Daoy (cell line): ENCODE data around the gene AGXT. TPM values are rescaled to one million over a fixed set of nuclear protein-coding genes. Genes with fewer than 3 reads are reported as not detected.

ENCODE experiments used
- DNase-seq: peaks from one replicate; pipeline ENCODE4 v3.0.0-alpha.2; 2015; ENCODE audit warnings: low read depth
- total RNA-seq: library from RNA; depleted of rRNA; stranded (reverse); fragments of >200 nt; shearing (Covaris generic); gene quantifications from 2 replicates; pipeline ENCODE4 v1.2.3, GENCODE V29; 2014; rRNA removed

AGXT gene
- total RNA-seq: not detected in 2 replicates

- DNase-seq: no peak
Observed at GRCh38 chr2:240868286-240869108, at the start of gene AGXT. Gene AGXT, plus strand, starts transcription at chr2:240868824. Its CDS starts 42 bp downstream, at chr2:240868866.

DNA sequence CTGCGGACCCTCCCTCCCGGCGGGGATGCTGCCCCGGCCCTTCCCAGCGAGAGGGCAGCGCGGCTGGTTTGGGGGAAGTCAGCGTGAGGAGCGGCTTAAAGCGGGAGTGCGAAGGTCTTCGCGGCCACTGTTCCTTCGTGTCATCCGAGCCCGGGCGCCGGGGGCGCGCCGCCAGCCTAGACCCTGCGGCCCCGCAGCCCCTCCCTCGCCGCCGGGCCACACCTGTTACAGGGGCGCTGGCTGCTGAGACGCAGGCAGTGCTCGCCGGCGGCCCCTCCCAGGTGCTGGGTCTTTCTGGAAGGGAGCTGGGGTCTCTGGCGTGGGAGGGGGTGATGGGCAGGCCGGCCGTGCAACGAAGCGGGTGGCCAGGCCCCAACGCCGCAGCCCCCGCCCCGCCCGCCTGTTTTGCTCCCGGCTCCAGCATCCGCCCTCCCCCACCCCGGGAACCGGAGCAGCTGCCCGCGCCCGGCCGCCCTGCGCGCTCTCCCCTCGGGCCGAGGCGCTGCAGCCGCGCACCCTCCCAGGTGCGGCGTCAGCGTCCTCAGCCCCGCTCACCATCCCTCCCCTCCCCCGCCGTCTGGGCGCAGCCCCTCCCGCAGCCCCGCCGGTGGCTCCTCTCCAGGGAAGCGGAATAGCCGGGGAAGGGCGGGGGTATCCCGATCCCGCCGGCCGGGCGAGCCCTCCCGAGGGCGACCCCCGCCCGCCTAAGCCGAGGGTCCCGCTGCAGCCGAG is 49.3 kb upstream of the AGXT start:
- DNase-seq: no peak

- DNase-seq: peak; percentile 39
Observed at GRCh38 chr2:240819858-240820606, 48.6 kb upstream of the AGXT start, which contains the start of gene KIF1A. Gene KIF1A, minus strand, starts transcription at chr2:240820219. Its CDS starts 22,467 bp downstream, at chr2:240797752.

- no peak for DNase-seq
Observed at GRCh38 chr2:240820607-240821428, 47.8 kb upstream of the AGXT start.

DNA sequence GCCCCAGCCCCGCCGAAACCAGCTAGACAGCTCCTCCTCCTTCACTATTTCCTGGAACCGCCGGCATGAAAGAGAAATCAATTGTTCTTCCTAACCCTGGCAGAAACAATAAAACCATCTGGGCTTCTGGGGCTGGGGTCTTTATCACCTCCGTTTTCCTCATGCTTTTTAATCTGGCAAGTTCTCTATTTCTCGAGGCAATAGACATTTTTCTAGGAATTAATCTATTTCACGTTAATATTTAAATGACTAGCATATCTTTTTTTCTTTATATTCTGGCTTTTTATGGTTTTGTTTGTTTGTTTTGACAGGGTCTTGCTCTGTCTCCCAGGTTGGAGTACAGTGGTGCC is 47.2 kb upstream of the AGXT start:
- no peak for DNase-seq

- no peak for DNase-seq
Observed at GRCh38 chr2:240822280-240822847, 46.3 kb upstream of the AGXT start.

- no peak for DNase-seq
Observed at GRCh38 chr2:240823449-240824336, 44.9 kb upstream of the AGXT start.

- no peak for DNase-seq
Observed at GRCh38 chr2:240825476-240825875, 43.1 kb upstream of the AGXT start.

GRCh38 chr2:240831594-240832204 is 36.9 kb upstream of the AGXT start:
- no peak for DNase-seq

- peak; percentile 96 for DNase-seq
Observed at GRCh38 chr2:240832205-240832727, 36.4 kb upstream of the AGXT start.

GRCh38 chr2:240832921-240833494 is 35.6 kb upstream of the AGXT start:
- DNase-seq: no peak

DNA sequence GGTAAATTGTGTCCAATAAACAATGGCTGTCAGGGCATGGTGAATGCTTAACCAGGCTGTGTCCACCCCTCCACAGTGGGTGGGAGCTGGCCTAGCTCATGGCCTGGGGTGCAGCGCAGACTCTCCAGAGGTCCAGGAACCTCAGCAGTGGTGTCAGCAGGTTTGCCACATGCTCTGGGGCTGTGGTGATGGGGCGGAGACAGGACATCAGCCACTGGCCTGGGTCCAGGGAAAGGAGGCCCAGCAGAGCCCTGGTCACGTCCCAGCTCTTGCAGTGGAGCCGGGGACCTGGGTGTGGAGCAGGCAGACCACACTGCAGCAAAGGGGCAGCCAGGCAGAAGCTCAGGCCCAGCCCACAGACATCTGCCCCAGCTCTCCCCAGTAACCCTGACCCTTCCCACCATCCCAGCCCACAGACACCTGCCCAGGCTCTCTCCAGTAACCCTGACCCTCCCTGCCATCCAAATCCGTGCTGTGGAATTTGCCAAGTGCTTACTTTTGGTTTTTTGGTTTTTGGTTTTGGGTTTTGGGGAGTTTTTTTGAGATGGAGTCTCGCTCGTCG is 34.8 kb upstream of the AGXT start:
- no peak for DNase-seq

DNA sequence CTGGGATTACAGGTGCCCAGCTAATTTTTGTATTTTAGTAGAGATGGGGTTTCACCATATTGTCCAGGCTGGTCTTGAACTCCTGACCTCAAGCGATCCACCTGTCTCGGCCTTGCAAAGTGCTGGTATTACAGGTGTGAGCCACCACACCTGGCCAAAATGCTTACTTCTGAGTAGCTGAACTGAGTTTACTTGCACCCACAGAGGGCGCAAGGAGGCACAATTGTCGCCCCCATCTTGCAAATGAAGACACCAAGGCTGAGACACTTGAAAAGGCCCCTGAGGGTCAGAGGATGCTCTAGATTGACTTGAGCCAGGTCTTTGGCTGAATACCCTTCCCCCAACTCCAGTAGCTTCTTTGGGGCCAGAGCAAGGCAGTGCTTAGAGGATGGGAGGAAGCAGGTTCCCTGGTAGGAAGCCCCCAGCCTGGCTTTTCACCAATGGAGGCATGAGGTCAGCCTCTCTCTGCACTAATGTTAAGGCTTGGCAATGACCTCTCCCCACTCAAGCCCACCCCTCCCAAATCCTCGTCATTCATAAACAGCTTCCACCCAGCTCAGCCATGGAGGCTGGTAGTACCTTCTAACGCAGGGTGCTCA is 34.1 kb upstream of the AGXT start:
- no peak for DNase-seq

DNA sequence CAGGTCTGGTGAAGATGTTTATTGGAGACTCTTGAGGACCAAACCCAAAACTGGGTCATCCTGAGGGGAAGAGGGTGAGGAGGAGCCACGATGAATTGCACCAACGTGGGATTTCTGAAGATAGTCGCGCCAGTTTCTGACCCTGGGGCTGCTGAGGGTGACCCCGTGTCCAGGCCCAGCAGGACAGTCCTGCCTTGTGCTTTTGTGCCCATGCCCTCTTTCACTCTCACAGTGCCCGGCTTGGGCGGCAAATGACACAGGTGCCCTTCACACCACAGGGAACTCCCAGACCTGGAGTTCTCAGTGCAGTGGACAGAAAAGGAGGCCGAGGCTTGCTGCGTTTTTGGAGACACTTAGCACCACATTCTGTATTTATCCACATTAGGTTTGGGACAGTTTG is 33.1 kb upstream of the AGXT start:
- DNase-seq: no peak

GRCh38 chr2:240836781-240837467 is 31.7 kb upstream of the AGXT start:
- DNase-seq: peak; percentile 55

- DNase-seq: no peak
Observed at GRCh38 chr2:240837621-240838020, 31.0 kb upstream of the AGXT start.
